Liver (tissue), 9 donors: ENCODE data around the gene LXN. TPM values are rescaled to one million over a fixed set of nuclear protein-coding genes. Genes with fewer than 3 reads are reported as not detected.

Source experiments
- DNase-seq: peaks from one replicate; pipeline ENCODE4 v3.0.0-alpha.2; 2017; ENCODE audit warnings: low spot score
- H3K27ac ChIP-seq, 2 donors: one replicate each; pipeline ENCODE4 v1.7.0; 2013; ENCODE audit warnings: inconsistent platforms in 2 of 2, low read length in 2 of 2, control low read depth in 1 of 2, low read depth in 1 of 2, mild to moderate bottlenecking in 1 of 2
- H3K27me3 ChIP-seq, 4 donors: one replicate each; pipeline versions ENCODE4 v1.6.1 to v1.7.0; 2013; ENCODE audit warnings: low read length in 3 of 4, inconsistent platforms in 1 of 4, mild to moderate bottlenecking in 1 of 4, moderate library complexity in 1 of 4; ENCODE audit not compliant: control insufficient read depth in 4 of 4, insufficient read depth in 4 of 4
- H3K36me3 ChIP-seq, 4 donors: one replicate each; pipeline versions ENCODE4 v1.6.1 to v1.7.0; 2013; ENCODE audit warnings: low read length in 3 of 4, mild to moderate bottlenecking in 3 of 4, low read depth in 1 of 4, moderate library complexity in 1 of 4; ENCODE audit not compliant: control insufficient read depth in 4 of 4, insufficient read depth in 3 of 4
- H3K4me1 ChIP-seq, 4 donors: one replicate each; pipeline versions ENCODE4 v1.6.1 to v1.7.0; 2013; ENCODE audit warnings: low read length in 3 of 4, mild to moderate bottlenecking in 3 of 4, moderate library complexity in 1 of 4; ENCODE audit not compliant: control insufficient read depth in 4 of 4, insufficient read depth in 4 of 4
- H3K4me3 ChIP-seq, 3 donors: one replicate each; pipeline versions ENCODE4 v1.6.1 to v1.7.0; 2013; ENCODE audit warnings: low read length in 3 of 3, control low read depth in 1 of 3, low read depth in 1 of 3, mild to moderate bottlenecking in 1 of 3
- H3K9ac ChIP-seq, 2 donors: one replicate each; pipeline ENCODE4 v1.7.0; 2013; ENCODE audit warnings: low read length in 2 of 2, mild to moderate bottlenecking in 2 of 2, moderate library complexity in 2 of 2, control low read depth in 1 of 2, low read depth in 1 of 2
- H3K9me3 ChIP-seq, 4 donors: one replicate each; pipeline versions ENCODE4 v1.6.1 to v1.7.0; 2013; ENCODE audit warnings: low read length in 3 of 4; ENCODE audit not compliant: control insufficient read depth in 4 of 4
- ATF3 ChIP-seq: IDR thresholded peaks from 2 replicates; pipeline ENCODE4 v1.6.1; 2016; ENCODE audit warnings: antibody characterized with exemption
- EGR1 ChIP-seq, 2 donors: IDR thresholded peaks; 2 replicates each; pipeline ENCODE4 v1.6.1; 2016 to 2018; ENCODE audit warnings: antibody characterized with exemption in 2 of 2, low read depth in 2 of 2
- FOXA1 ChIP-seq: IDR thresholded peaks from 2 replicates; pipeline ENCODE4 v1.6.1; 2016; ENCODE audit warnings: antibody characterized with exemption
- FOXA2 ChIP-seq: IDR thresholded peaks from 2 replicates; pipeline ENCODE4 v1.6.1; 2016; ENCODE audit warnings: antibody characterized with exemption
- GABPA ChIP-seq, 2 donors: IDR thresholded peaks in 1 of 2; conservative IDR thresholded peaks in 1 of 2; 2 replicates each; pipeline ENCODE4 v1.6.1; 2016; ENCODE audit warnings: antibody characterized with exemption in 2 of 2, mild to moderate bottlenecking in 1 of 2, moderate library complexity in 1 of 2
- HNF4A ChIP-seq, 2 donors: conservative IDR thresholded peaks; 2 replicates each; pipeline ENCODE4 v1.6.1; 2016; ENCODE audit warnings: antibody characterized with exemption in 2 of 2, mild to moderate bottlenecking in 2 of 2
- HNF4G ChIP-seq: IDR thresholded peaks from 2 replicates; pipeline ENCODE4 v1.6.1; 2016; ENCODE audit warnings: antibody characterized with exemption
- JUND ChIP-seq, 2 donors: IDR thresholded peaks; 2 replicates each; pipeline ENCODE4 v1.6.1; 2016; ENCODE audit warnings: antibody characterized with exemption in 2 of 2
- MAX ChIP-seq: IDR thresholded peaks from 2 replicates; pipeline ENCODE4 v1.6.1; 2016; ENCODE audit warnings: antibody characterized with exemption
- NR2F2 ChIP-seq: IDR thresholded peaks from 2 replicates; pipeline ENCODE4 v1.6.1; 2016; ENCODE audit warnings: antibody characterized with exemption
- RAD21 ChIP-seq, 2 donors: IDR thresholded peaks; 2 replicates each; pipeline ENCODE4 v1.6.1; 2016; ENCODE audit warnings: antibody characterized with exemption in 2 of 2, mild to moderate bottlenecking in 2 of 2
- RXRA ChIP-seq, 2 donors: IDR thresholded peaks; 2 replicates each; pipeline ENCODE4 v1.6.1; 2017 to 2018; ENCODE audit warnings: antibody characterized with exemption in 2 of 2, mild to moderate bottlenecking in 1 of 2
- SP1 ChIP-seq: IDR thresholded peaks from 2 replicates; pipeline ENCODE4 v1.6.1; 2018; ENCODE audit warnings: antibody characterized with exemption, mild to moderate bottlenecking
- TAF1 ChIP-seq: conservative IDR thresholded peaks from 2 replicates; pipeline ENCODE4 v1.6.1; 2016; ENCODE audit warnings: antibody characterized with exemption, mild to moderate bottlenecking
- YY1 ChIP-seq: IDR thresholded peaks from 2 replicates; pipeline ENCODE4 v1.6.1; 2016; ENCODE audit warnings: antibody characterized with exemption, mild to moderate bottlenecking
- ZBTB33 ChIP-seq: IDR thresholded peaks from 2 replicates; pipeline ENCODE4 v1.6.1; 2016; ENCODE audit warnings: antibody characterized with exemption
- WGBS: extraction: QIAGEN DNeasy Blood & Tissue Kit; methylation state at CpG from one replicate; pipeline ENCODE4 v1.1.7; 2013; 5-methylcytosine and 5-hydroxymethylcytosine counted together
- polyA plus RNA-seq, 2 donors: library from polyadenylated mRNA; stranded (reverse) in 1 of 2; unstranded in 1 of 2; fragments of 200-250 nt in 1 of 2; fragments of >200 nt in 1 of 2; fragmentation: Nextera tagmentation in 1 of 2; extraction: Ambion mirVana in 1 of 2; gene quantifications; one replicate each; pipeline versions ENCODE4 v1.2.1 to v1.2.3, GENCODE V29; 2013 to 2015
- total RNA-seq, 2 donors: library from RNA; depleted of rRNA; stranded (reverse); fragments of >200 nt; gene quantifications; one replicate each; pipeline ENCODE4 v1.2.3, GENCODE V29; 2014
- donor health status: healthy.
- donor health status: healthy.
- donor health status: healthy.
- donor health status: healthy.
- donor health status: healthy.

LXN gene
- total and polyA plus RNA-seq, 4 donors, result 1.7 to 52.2 (median 2.6) TPM

- Histone ChIP-seq H3K27me3 (peaks cover 0 to 2% (median 0%) of the 10 kb centered on the region in 4 donors), H3K9ac (no peak overlapping the region), H3K27ac (no peak overlapping the region), H3K36me3 (no peaks in the 10 kb centered on the region), H3K4me1 (peaks cover 0 to 8% (median 5%) of the 10 kb centered on the region in 4 donors), H3K4me3 (no peak overlapping the region), H3K9me3 (no peaks in the 10 kb centered on the region)
- no peak for DNase-seq
- 82% methylated on average over 7 of the region's 7 CpGs for WGBS
- TF ChIP-seq HNF4G (no peak), EGR1 (IDR thresholded peaks at IDR 0.05; ENCODE audit: low read depth in 2 of 2) (no peak), MAX (no peak), JUND (IDR thresholded peaks at IDR 0.05) (no peak), ZBTB33 (no peak), RXRA (IDR thresholded peaks at IDR 0.05) (no peak)
Observed at GRCh38 chr3:158640646-158641045, 31.8 kb downstream of the LXN start.

GRCh38 chr3:158631981-158632380, 40.5 kb downstream of the LXN start:
- Histone ChIP-seq H3K36me3 (no peaks in the 10 kb centered on the region), H3K4me3 (no peak overlapping the region), H3K9ac (no peak overlapping the region), H3K27me3 (no peaks in the 10 kb centered on the region), H3K4me1 (no peaks in the 10 kb centered on the region), H3K27ac (no peak overlapping the region), H3K9me3 (peaks cover 0 to 3% (median 0%) of the 10 kb centered on the region in 4 donors)
- DNase-seq, result no peak
- TF ChIP-seq HNF4G (no peak), TAF1 (no peak), SP1 (no peak), JUND (IDR thresholded peaks at IDR 0.05) (no peak), RAD21 (IDR thresholded peaks at IDR 0.05) (no peak), GABPA (IDR thresholded peaks at IDR 0.05 in 1 of 2, conservative IDR thresholded peaks at IDR 0.05 in 1 of 2) (no peak), ZBTB33 (no peak)

- Histone ChIP-seq H3K36me3 (no peaks in the 10 kb centered on the region), H3K27ac (no peak overlapping the region), H3K4me1 (no peaks in the 10 kb centered on the region), H3K9me3 (no peaks in the 10 kb centered on the region), H3K27me3 (no peaks in the 10 kb centered on the region), H3K4me3 (no peak overlapping the region), H3K9ac (no peak overlapping the region)
- 89% methylated on average over 1 of the region's 1 CpG for WGBS
- no peak for TF ChIP-seq FOXA1
- no peak for TF ChIP-seq NR2F2
- TF ChIP-seq ATF3, result no peak
- no peak for TF ChIP-seq MAX
- no peak for TF ChIP-seq ZBTB33
- TF ChIP-seq HNF4G, result no peak
- no peak for TF ChIP-seq GABPA (IDR thresholded peaks at IDR 0.05 in 1 of 2, conservative IDR thresholded peaks at IDR 0.05 in 1 of 2)
- no peak for TF ChIP-seq RAD21 (IDR thresholded peaks at IDR 0.05)
- no peak for TF ChIP-seq HNF4A (conservative IDR thresholded peaks at IDR 0.05)
- no peak for TF ChIP-seq YY1
- TF ChIP-seq FOXA2, result no peak
- no peak for DNase-seq
Observed at GRCh38 chr3:158625881-158626280, 46.6 kb downstream of the LXN start.
